Stimulated activated CD8-positive, alpha-beta memory T cell treated with anti-CD3 and anti-CD28 coated beads, Interleukin-15, amount 100 ng/mL, for 48 hours (primary cell): ENCODE measurements around the gene KLHL26.

ENCODE experiments used
- DNase-seq, 2 donors: peaks; one replicate each; pipeline ENCODE4 v3.0.0-alpha.2; 2020; ENCODE audit warnings: low read depth in 2 of 2

The KLHL26 gene

DNA sequence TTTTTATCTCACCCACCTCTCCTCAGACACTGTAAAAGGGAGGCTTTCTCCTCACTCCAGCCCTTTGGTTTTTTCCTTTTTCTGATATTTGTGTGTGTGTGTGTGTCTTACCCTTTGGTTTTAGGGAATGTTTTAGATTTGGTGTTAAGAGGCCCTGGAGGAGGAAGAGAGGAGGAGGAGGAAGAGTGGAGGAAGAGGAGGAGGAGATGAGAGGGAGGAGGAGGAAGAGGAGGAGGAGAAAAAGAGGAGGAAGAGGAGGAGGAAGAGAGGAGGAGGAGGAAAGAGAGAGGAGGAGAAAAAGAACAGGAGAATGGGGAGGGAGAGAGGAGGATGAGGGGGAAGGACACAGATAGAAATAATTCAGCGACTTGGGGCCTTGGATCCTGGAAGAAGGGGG, 10.5 kb downstream of the KLHL26 start:
- no peak for DNase-seq

DNA sequence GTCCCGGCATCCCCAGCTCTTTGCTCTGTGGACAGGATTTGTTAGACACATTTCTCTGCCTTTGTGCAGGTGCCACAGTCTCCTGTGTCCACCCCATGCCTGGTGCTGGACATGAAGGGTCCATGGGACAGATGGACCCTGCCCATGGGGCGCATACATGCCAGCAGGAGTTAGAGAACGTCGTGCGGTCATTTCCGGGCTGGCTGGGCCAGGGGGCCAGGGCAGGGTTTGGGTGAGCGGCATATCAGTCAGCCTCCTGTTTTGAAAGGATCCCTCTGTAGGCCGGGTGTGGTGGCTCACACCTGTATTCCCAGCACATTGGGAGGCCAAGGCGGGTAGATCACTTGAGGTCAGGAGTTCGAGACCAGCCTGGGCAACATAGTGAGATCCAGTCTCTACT, 11.0 kb downstream of the KLHL26 start:
- no peak for DNase-seq

DNA sequence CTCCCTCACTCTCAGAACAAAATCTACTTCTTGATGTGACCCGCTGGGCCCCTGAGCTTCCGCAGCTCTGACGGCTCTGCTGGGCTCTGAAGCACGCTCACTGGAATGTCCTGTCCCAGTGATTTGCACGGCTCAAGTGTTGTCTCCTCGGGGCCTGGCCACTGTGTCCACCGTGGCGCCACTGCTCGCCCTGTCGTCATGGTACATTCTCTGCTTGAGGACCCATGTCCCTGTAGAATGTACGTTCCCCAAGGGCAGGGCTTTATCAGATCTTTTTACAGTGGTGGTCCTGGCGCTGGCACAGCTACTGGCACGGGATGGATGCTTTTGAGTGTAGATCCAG, 12.1 kb downstream of the KLHL26 start:
- DNase-seq = no peak

DNA sequence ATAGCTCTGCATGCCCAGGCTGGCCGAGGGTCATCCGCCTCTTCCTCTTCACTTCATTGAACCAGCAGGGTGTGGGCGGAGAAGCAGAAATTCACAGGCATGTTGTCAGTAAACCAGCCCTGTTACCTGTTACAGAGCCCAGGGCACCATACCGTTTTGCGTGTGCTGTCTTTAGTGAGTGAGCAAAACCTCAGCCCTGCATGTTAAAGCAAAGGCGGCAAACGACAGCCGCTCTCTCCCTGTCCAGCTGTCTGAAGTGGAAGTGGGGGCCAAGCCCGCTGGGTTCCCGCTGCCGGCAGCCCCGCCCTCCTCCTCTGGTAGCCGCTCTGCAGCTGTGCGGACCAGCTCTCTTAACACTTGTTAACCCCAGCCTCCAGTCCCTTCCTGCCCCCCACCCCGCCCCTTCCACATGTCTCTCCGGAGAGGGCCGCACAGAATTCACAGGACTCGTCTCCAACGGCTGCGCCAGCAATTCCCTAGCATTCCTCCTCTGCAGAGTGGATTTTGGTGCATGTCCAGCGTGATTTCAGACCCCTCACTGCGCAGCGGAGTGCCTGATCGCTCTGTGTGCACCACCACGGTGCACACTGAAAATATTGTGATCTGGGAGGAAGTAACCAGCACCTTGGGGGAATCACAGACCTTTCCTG, 12.7 kb downstream of the KLHL26 start:
- DNase-seq = no peak

DNA sequence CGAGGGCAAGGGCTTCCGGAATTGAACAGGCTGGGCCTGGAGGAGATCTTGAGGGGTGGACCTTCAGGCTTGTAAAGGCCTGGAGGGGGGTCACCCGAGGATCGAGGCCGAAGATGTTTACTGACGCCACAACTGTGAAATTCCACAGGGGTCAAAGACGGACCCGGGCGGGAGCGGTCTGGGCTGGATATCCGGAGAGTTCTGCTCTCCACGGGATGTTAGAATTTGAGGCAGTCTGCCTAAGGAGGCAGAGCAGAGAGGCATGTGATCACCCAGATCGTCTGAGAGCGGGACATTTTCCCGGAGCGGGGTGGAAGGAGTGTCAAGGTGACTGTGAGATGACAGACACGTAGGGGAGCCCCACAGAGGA, 13.2 kb downstream of the KLHL26 start:
- no peak for DNase-seq

DNA sequence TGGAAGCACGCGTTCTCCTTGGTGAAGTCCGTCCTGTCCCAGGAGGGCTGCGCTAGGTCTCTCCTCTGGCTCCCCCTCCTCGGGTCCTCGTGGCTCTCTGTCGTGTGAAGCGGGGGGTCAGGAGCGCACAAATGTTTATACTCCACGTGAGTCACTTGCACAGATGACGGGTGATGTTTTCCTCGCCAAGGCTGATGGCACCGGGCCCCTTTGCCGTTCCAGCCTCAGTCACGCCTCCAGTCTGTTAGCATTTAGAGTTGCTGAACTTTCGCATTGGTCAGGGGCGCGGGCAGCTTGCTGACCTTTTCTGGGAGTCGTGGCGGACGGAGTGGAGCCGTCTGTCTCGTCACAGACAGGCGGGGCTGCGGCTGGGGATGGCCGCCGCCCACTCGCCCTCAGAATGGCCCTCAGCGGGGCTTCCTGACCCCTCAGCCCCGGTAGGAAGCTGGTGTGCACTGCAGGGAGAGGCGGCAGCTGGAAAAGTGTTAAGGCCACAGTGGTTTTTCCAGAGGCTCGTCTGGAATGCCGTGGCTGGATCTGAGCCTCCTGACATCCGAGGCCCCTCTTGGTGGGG, 13.7 kb downstream of the KLHL26 start:
- no peak for DNase-seq

DNA sequence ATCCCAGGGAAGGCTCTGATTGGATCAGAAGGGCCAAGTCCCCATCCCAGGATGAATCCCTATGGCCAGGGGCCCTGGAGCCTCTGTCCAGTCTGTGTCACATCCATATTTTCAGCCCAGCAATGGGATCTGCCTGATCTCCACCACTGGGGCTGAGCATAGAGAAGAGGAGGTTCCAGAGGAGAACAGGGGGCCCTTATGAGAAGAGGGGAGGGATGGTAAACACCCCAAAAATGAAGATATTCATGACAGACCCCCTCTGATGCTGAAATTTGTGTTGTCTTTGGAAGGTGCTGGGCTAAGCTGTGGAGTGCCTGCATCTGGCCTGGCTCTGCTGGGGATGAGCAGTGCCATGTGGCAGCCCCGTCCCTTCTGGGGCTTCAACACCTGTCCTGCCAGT, 14.5 kb downstream of the KLHL26 start:
- DNase-seq = no peak

DNA sequence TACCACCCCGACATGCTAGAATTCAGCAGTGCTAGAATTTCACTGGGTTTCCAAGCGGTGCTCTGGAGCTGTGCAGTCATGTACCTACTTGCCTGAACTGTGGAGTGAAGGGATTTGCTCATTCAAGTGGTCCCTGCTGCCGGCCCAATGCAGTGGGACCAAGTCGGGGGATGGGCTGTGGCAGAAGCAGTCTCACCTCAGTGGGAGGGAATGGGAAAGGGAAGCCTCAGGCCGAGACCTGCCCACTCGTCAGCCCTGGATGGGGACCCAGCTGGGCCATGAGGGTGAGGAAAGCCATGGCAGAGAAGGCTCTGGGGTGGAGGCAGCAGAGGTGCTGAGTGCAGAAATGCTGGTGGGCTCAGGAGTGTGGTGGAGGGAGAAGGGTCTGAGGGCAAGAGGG, 14.9 kb downstream of the KLHL26 start:
- DNase-seq = no peak

DNA sequence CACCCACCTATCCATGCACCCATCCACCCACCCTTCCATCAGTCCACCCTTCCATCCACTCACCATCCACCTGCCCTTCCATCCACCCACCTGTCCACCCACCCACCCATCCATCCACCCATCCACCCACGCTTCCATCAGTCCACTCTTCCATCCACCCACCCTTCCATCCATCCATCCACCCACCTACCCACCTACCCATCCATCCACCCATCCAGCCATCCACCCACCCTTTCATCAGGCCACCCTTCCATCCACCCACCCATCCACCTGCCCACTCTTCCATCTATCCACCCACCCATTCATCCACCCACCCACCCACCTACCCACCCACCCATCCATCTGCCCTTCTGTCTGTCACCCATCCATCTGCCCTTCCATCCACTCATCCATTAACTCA, 17.0 kb downstream of the KLHL26 start:
- DNase-seq = no peak

DNA sequence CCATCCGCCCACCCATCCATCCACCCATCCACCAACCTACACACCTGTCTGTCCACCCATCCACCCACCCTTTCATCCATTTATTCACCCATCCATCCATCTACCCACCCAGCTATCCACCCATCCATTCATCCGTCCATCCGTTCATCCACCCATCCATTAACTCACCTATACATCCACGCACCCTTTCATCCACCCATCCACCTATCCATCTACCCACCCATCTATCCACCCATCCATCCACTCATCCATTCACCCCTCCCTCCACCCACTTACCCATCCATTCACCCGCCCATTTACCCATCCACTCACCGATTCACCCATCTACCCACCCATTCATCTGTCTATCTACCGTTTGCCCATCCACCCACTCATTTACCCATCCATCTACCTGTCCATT, 17.6 kb downstream of the KLHL26 start:
- no peak for DNase-seq

DNA sequence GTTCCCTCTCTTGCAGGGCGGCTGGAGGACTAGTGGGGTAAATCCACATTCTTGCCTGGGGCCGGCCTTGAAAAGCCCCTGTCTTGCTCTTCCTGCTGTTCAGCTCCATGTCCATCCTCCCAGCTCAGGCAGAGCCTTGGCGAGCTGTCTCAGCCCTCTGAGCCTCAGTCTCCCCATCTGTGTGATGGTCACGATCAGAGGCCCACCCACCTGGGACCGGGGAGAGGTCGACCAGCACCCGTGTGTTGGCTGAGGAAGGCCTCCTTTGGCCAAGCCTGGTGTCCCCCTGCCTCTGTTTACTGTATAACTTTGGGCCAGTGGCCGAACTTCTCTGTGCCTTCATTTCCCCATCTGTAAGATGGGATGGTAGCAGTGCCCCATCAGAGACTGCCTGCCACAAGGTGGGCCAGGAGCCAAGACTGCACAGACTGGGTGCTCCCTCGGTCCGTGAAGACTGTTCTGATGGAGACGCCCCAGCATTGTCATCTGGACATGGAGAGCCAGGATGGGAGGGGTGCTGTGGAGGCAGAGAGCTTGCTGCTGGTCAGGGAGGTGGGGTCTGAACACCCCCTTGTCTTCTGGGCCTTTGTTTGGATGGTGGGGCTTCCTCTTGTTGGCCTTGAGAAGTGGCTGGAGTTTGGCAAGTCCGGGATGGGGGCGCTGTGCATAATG, 18.5 kb downstream of the KLHL26 start:
- no peak for DNase-seq

DNA sequence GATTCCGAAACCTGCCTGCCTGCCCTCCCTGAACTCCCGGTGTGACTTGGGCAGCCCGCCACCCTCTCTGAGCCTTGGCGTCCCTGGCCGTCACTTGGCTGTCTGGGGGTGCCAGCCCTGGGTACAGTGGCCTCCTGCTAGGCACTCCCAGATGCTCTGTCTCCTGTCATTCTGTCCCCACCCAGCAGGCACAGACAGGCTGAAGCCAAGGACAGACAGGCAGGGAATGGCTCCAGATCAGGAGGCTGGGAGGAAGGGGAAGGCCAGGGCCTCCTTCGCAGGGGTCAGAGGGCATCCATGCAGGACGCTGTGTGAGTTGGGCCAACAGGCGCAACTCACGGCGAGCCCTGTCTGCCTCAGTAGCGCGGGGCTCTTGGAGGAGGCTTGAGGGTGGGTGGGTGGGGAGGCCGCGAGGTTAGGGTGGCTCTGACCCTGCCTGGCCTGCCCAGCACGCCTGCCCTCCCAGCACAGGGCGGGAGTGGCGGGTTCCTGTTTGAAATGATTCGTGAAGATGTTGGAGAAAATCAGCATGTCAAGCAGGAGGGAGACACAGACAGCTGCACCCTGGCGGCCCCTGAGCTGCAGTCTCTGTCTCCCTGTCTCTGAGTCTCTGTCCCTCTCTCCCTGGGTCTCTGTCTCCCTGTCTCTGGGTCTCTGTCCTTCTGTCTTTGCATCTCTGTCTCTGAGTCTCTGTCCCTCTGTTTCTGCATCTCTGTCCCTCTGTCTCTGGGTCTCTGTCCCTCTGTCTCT, 19.7 kb downstream of the KLHL26 start:
- DNase-seq = no peak

DNA sequence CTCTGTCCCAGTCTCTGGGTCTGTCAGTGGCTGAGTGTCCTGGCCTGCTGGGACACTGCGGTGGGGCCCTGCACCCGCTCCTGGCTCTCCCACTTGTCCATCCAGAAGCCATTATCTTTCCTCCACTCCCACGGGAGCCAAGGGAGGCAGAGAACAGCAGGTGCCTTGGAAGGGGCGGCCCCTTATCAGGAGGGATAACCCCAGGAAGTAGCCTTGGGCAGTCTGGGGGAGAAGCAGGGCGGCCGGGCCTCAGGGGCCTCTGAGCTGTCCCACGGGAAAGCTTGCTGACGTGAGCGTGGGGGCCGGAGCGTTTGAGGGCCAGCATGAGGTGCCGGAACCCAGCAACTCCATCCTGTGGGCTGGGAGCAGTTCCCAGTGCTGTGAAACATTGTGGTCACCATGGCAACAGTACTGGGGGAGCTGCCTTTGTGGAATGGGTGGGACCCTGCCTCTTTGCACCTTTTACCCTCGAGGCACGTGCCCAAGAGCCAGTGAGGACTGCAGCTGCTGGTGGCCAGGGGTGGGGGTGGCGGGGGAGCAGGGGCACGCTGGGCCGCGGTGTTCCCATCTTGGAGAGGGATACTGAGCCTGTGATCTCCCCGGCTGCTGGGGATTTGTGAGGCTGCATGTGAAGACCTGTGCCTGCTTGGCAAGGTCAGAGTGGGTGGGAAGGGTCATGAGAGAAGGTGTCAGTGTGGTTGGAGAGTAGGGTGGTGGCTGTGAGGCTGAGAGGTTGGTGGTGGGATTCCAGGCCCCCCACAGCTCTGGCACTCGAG, 20.9 kb downstream of the KLHL26 start:
- DNase-seq = no peak

DNA sequence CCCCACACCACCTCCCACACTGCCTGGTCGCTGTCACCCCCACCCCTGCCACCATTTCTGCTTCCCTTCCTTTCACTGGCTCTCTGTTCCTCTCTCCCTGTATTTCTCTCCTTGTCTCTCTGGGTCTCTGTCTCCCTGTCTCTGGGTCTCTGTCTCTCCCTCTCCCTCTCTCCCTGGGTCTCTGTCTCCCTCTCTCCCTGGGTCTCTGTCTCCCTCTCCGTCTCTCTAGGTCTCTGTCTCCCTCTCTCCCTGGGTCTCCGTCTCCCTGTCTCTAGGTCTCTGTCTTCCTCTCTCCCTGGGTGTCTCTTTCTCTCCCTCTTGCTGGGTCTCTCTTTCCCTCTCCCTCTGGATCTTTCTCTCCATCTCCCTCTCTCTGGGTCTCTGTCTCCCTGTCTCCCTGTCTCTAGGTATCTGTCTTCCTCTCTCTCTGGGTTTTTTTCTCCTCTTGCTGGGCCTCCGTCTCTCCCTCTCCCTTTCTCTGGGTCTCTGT, 21.6 kb downstream of the KLHL26 start:
- DNase-seq = no peak

DNA sequence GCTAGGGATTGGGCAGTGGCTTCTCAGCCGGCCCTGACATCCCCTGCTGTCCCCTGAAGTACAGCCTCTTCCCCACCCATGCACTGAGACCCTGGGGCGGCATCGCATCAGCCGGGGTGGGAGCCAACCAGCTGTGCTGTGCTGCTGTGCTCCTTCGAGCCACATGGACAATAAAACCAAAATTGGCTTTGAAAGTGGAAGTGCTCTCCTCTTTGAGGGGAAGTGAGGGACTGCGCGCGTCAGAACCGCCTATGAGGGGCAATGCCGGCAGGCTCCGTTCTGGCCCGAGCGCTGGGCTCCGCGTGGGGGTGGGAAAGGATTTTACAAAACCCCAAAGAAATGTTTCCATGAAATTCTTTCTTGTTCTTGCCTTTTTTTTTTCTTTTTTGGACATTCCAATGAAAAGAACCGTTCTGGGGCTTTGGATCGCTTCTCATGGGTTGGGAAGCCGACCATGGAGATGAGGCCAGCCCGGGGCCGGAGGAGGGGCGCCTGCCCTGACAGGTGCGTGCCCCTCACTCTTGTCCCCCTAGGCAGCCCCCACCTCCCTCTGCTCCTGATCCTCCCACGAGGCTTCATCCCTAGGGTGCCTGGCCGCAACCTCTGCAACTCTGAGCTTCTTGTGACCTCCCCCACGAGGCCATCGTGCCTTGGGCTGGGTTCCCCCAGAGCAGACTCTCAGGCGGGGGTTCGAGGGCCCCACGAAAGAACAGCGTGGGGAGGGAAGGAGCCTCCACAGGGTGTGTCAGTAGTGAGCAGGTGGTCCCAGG, 22.6 kb downstream of the KLHL26 start:
- DNase-seq = no peak

DNA sequence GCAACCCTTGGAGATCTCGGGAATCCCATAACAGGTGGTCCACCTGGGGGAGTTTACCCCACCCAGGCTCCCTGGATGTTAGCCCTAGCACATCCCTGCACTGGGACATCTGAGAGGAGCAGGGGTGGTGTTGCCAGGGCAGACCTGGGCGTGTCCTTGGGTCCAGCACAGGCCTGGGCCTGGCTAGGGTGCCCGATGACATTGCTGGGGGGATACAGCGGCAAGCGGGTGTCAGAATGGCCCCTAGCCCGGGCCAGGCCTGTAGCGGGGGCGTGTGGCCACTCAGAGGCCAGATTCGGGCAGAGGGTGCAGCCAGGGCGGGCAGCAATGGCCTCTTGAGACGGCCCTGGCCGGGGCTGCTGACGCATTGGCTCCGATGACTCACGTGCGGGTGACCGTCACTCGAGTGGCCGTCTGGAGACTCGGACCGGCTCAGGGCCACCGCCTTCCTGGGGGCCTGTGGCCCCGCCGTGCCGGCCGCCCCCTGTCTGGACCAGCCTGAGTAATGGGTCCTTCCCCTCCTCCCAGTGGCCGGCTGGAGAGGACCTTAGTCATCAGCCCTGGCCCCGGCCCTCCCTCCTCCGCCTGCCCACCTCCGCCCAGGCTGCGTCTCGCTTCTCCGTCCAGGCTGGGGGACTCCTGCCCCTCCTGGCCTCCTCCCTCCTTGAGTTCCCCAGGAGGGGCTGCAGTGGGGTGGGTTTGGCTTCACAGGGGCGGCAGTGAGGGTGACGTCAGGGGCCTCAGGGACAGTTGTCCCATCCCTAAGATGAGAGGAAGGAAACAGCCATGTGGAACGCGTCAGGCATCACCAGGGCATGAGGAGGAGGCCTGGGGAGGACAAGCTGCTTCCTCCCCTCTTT, 23.5 kb downstream of the KLHL26 start:
- no peak for DNase-seq

DNA sequence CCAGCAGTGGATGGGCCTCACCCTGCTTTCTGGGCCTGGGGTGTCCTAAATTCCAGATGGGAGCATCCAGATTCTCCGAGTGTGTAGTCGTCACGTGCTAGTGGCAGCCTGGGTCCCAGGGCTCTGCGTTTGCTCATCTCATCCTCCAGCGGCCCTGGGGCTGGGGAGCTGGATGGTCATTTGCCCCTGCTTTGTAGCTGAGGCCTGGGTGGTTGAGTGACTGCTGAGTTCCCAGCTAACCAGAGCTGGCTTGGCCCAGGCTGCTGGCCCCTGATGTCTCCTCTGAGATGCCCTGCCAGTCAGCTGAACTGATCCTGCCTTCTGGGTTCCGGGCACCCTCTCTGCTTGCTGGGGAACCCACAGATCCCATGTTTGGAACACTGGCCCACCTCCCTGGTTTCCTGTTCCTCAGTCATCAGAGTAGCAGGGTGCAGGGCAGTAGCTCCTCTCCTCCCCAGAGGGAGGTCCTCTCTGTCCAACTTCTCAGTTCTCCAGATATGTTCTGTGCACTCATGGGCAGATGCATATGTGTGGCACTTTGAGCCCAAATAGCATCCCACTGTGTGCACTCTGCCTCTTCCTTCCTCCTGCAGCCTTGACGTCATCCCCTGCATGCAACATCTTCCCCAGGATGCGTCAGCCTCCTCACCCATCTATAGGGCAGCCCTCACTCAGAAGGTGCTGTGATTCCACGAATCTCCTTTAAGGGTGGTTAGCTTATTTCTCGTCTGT, 24.3 kb downstream of the KLHL26 start:
- no peak for DNase-seq

DNA sequence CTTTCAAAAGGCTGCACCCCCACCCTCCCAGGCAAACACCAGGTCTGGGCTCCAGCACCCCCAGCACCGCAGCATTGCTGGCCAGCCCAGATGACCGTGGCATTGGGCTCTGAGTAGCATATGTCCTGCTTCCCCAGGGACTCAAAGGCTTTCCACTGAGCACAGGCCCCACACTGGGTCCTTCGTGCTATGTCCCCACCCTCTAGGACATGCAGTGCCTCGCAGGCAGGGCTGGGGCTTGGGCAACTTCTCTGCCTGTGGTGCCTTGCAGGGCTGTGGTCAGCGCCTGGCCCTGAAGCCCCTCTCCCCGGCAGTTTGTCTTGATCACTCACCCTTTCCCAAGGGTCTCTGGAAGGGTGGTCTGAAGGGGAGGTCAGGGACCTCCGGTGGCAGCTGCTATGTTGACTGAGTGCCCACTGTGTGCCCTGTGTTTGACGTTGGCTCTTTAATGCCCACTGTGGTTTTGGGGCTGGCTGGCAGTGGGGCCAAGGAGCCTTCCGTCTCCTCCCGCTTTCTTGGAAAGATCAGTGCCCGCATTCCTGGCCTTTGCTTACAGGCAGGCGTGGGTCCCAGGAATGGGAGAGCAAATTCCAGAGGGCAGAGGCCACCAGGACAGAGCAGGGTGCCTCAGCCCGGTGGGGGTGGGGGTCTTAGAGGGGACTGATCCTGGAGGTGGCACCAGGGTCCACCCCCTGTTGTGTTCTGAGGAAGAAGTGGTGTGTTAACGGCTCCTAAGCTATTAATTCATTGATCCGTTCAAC, 26.3 kb downstream of the KLHL26 start:
- DNase-seq = no peak
